GM12878 (cell line): ENCODE data around the gene GMCL1. TPM values are rescaled to one million over a fixed set of nuclear protein-coding genes. Genes with fewer than 3 reads are reported as not detected.

Experiments used
- BCL11A ChIP-seq: IDR thresholded peaks from 2 replicates; pipeline ENCODE4 v1.6.1; 2011; ENCODE audit warnings: low read depth, low read length
- CBFB ChIP-seq: IDR thresholded peaks from 2 replicates; pipeline ENCODE4 v1.6.1; 2016; ENCODE audit warnings: antibody characterized with exemption, low read depth
- CBX5 ChIP-seq: sonication (generic); IDR thresholded peaks from 2 replicates; pipeline ENCODE4 v1.6.1; 2016; ENCODE audit warnings: low read depth, moderate library complexity, mild to moderate bottlenecking, inconsistent platforms
- CHD1 ChIP-seq: IDR thresholded peaks from 2 replicates; pipeline ENCODE4 v1.6.1; 2012; ENCODE audit warnings: low read depth, low read length, improper control_type of control experiment
- JUNB ChIP-seq: IDR thresholded peaks from 2 replicates; pipeline ENCODE4 v1.6.1; 2016; ENCODE audit warnings: antibody characterized with exemption, mild to moderate bottlenecking
- LARP7 ChIP-seq: fragments of 450-650 bp; IDR thresholded peaks from 2 replicates; pipeline ENCODE4 v1.6.1; 2017; ENCODE audit warnings: mild to moderate bottlenecking
- NFXL1 ChIP-seq: fragments of 450-650 bp; IDR thresholded peaks from 2 replicates; pipeline ENCODE4 v1.6.1; 2017; ENCODE audit warnings: antibody characterized with exemption, mild to moderate bottlenecking, borderline replicate concordance
- POLR2A ChIP-seq: IDR thresholded peaks from 2 replicates; pipeline ENCODE4 v1.6.1; 2011; ENCODE audit warnings: low read depth, mild to moderate bottlenecking, low read length
- RFX5 ChIP-seq: IDR thresholded peaks from 2 replicates; pipeline ENCODE4 v1.6.1; 2011; ENCODE audit warnings: low read depth, low read length, improper control_type of control experiment
- SMAD1 ChIP-seq: fragments of 450-650 bp; IDR thresholded peaks from 2 replicates; pipeline ENCODE4 v1.6.1; 2018; ENCODE audit warnings: mild to moderate bottlenecking, low read depth; ENCODE audit not compliant: partially characterized antibody
- SMARCA5 ChIP-seq: fragments of 450-650 bp; IDR thresholded peaks from 2 replicates; pipeline ENCODE4 v1.6.1; 2017; ENCODE audit warnings: mild to moderate bottlenecking
- SPI1 ChIP-seq: IDR thresholded peaks from 2 replicates; pipeline ENCODE4 v1.6.1; 2011; ENCODE audit warnings: low read depth, mild to moderate bottlenecking, low read length, moderate library complexity, borderline replicate concordance; ENCODE audit not compliant: insufficient read depth
- YY1 ChIP-seq: IDR thresholded peaks from 2 replicates; pipeline ENCODE4 v1.6.1; 2011; ENCODE audit warnings: low read depth, mild to moderate bottlenecking, low read length
- ZNF217 ChIP-seq: fragments of 450-650 bp; IDR thresholded peaks from 2 replicates; pipeline ENCODE4 v1.6.1; 2017; ENCODE audit warnings: antibody characterized with exemption, mild to moderate bottlenecking
- ZZZ3 ChIP-seq: IDR thresholded peaks from 2 replicates; pipeline ENCODE4 v1.6.1; 2011; ENCODE audit warnings: low read depth; ENCODE audit not compliant: control insufficient read depth, insufficient read length
- polyA plus RNA-seq, 11 experiments: library from polyadenylated mRNA; depleted of rRNA in 4 of 11; unstranded in 6 of 11; stranded (reverse) in 5 of 11; fragments of >200 nt; fragmentation: Nextera tagmentation in 4 of 11; fragmentation: Illumina TruSeq in 1 of 11; extraction: Ambion mirVana in 4 of 11; extraction: Trizol in 1 of 11; gene quantifications; 1 replicate in 1 of 11; 2 replicates in 10 of 11; pipeline versions ENCODE4 v1.2.1 to v1.2.3, GENCODE V29; 2011 to 2016; ENCODE audit warnings: inconsistent platforms in 2 of 11, missing spikeins in 2 of 11, low read depth in 1 of 11
- total RNA-seq, 4 experiments: library from RNA; depleted of rRNA in 3 of 4; stranded (reverse); fragments of >200 nt in 3 of 4; fragmentation: Illumina TruSeq in 1 of 4; extraction: Trizol in 1 of 4; gene quantifications; 2 replicates each; pipeline versions ENCODE4 v1.2.1 to v1.2.3, GENCODE V29; 2013 to 2021
- TF ChIP-seq, protein P1 (sequence below): fragments of 450-650 bp; IDR thresholded peaks from 2 replicates; pipeline ENCODE4 v1.6.1; 2017; ENCODE audit warnings: antibody characterized with exemption, mild to moderate bottlenecking, moderate library complexity
- TF ChIP-seq, protein P2 (sequence below): fragments of 450-650 bp; conservative IDR thresholded peaks from 2 replicates; pipeline ENCODE4 v1.6.1; 2017; ENCODE audit warnings: mild to moderate bottlenecking, moderate library complexity
- TF ChIP-seq, protein P3 (sequence below): fragments of 450-650 bp; IDR thresholded peaks from 2 replicates; pipeline ENCODE4 v1.6.1; 2017; ENCODE audit warnings: low read depth, mild to moderate bottlenecking, moderate library complexity
- TF ChIP-seq, protein P4 (sequence below): fragments of 450-650 bp; IDR thresholded peaks from 2 replicates; pipeline ENCODE4 v1.6.1; 2017; ENCODE audit warnings: mild to moderate bottlenecking, low read depth, inconsistent platforms; ENCODE audit not compliant: poor library complexity, severe bottlenecking

GMCL1 gene
- total and polyA plus RNA-seq, 10 of the 15 experiments (the other 5 are each of a cell fraction or from before 2014, with no cell fraction given), result 3.7 to 21.4 (median 12.3) TPM

DNA sequence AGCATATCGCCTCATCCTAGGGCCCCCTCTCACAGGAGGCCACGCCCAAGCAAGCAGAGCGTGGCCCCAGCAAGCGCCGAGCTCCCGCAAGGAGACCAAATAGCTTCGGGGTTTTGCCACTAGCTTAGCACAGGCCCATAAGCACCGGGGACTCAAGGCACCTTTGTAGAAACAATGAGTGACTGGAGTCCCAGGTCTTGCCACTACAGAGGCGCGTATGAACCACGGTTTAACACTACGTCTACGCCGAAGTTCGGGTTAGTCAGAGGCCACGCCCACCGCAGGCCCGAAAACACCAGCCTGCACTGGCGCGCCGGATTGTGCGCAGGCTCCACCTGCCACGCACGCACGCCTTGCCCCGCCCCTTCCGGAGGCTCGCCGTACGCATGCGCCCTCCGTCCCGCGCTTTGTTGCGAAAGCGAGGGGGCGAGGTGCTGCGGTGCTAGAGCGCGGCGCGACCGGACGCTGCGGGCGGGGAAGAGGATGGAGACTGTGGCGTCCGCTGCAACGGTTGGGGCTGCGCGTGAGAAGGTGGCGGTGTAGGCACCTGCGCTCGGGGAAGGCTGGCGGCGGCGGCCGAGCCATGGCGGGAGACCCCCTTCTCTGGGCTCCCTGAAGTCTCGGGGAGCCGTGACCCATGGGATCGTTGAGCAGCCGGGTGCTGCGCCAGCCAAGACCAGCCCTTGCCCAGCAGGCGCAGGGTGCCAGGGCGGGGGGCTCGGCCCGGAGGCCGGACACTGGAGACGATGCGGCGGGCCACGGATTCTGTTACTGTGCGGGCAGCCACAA lies at the start of gene GMCL1 (continued):
- TF ChIP-seq, protein P1, sequence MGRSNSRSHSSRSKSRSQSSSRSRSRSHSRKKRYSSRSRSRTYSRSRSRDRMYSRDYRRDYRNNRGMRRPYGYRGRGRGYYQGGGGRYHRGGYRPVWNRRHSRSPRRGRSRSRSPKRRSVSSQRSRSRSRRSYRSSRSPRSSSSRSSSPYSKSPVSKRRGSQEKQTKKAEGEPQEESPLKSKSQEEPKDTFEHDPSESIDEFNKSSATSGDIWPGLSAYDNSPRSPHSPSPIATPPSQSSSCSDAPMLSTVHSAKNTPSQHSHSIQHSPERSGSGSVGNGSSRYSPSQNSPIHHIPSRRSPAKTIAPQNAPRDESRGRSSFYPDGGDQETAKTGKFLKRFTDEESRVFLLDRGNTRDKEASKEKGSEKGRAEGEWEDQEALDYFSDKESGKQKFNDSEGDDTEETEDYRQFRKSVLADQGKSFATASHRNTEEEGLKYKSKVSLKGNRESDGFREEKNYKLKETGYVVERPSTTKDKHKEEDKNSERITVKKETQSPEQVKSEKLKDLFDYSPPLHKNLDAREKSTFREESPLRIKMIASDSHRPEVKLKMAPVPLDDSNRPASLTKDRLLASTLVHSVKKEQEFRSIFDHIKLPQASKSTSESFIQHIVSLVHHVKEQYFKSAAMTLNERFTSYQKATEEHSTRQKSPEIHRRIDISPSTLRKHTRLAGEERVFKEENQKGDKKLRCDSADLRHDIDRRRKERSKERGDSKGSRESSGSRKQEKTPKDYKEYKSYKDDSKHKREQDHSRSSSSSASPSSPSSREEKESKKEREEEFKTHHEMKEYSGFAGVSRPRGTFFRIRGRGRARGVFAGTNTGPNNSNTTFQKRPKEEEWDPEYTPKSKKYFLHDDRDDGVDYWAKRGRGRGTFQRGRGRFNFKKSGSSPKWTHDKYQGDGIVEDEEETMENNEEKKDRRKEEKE, result no peak
- no peak for TF ChIP-seq JUNB
- peak; percentile 68; the same call in 1 of the 2 replicates for TF ChIP-seq CBFB
- peak; percentile 48 for TF ChIP-seq LARP7
- TF ChIP-seq RFX5, result no peak
- peak; percentile 93 for TF ChIP-seq POLR2A
- TF ChIP-seq ZZZ3, result no peak
- no peak for TF ChIP-seq NFXL1
- TF ChIP-seq BCL11A, result 0 out of 2 replicates have a peak, but pooled peaks have one; percentile 4
- TF ChIP-seq ZNF217, result no peak
- TF ChIP-seq SMARCA5, result no peak
- TF ChIP-seq, protein P2, sequence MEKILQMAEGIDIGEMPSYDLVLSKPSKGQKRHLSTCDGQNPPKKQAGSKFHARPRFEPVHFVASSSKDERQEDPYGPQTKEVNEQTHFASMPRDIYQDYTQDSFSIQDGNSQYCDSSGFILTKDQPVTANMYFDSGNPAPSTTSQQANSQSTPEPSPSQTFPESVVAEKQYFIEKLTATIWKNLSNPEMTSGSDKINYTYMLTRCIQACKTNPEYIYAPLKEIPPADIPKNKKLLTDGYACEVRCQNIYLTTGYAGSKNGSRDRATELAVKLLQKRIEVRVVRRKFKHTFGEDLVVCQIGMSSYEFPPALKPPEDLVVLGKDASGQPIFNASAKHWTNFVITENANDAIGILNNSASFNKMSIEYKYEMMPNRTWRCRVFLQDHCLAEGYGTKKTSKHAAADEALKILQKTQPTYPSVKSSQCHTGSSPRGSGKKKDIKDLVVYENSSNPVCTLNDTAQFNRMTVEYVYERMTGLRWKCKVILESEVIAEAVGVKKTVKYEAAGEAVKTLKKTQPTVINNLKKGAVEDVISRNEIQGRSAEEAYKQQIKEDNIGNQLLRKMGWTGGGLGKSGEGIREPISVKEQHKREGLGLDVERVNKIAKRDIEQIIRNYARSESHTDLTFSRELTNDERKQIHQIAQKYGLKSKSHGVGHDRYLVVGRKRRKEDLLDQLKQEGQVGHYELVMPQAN, result peak; percentile 36; the same call in 1 of the 2 replicates
- TF ChIP-seq, protein P3, sequence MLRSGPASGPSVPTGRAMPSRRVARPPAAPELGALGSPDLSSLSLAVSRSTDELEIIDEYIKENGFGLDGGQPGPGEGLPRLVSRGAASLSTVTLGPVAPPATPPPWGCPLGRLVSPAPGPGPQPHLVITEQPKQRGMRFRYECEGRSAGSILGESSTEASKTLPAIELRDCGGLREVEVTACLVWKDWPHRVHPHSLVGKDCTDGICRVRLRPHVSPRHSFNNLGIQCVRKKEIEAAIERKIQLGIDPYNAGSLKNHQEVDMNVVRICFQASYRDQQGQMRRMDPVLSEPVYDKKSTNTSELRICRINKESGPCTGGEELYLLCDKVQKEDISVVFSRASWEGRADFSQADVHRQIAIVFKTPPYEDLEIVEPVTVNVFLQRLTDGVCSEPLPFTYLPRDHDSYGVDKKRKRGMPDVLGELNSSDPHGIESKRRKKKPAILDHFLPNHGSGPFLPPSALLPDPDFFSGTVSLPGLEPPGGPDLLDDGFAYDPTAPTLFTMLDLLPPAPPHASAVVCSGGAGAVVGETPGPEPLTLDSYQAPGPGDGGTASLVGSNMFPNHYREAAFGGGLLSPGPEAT, result peak; percentile 46; the same call in 1 of the 2 replicates
- no peak for TF ChIP-seq CHD1
- TF ChIP-seq CBX5, result no peak
- TF ChIP-seq SPI1, result no peak
- TF ChIP-seq YY1, result no peak
- TF ChIP-seq, protein P4, sequence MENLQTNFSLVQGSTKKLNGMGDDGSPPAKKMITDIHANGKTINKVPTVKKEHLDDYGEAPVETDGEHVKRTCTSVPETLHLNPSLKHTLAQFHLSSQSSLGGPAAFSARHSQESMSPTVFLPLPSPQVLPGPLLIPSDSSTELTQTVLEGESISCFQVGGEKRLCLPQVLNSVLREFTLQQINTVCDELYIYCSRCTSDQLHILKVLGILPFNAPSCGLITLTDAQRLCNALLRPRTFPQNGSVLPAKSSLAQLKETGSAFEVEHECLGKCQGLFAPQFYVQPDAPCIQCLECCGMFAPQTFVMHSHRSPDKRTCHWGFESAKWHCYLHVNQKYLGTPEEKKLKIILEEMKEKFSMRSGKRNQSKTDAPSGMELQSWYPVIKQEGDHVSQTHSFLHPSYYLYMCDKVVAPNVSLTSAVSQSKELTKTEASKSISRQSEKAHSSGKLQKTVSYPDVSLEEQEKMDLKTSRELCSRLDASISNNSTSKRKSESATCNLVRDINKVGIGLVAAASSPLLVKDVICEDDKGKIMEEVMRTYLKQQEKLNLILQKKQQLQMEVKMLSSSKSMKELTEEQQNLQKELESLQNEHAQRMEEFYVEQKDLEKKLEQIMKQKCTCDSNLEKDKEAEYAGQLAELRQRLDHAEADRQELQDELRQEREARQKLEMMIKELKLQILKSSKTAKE, result no peak
- TF ChIP-seq SMAD1, result peak; percentile 55
